HG03439 (cell line): ENCODE data around the gene TREM1.
"Not testable (repeated sequence)": the region's sequence is repeated elsewhere in the genome, so short reads cannot be mapped to it uniquely, and the experiment has no call there.

Source experiments
- ATAC-seq: cut with Tn5 transposase; IDR thresholded peaks from one replicate; pipeline ENCODE4 v1.9.1; 2021; ENCODE audit warnings: mild to moderate bottlenecking, moderate library complexity; ENCODE audit not compliant: unreplicated experiment

Gene TREM1

GRCh38 chr6:41262401-41262800, 24.1 kb downstream of the TREM1 start:
- ATAC-seq = no peak

- ATAC-seq = no peak
These were observed 28.3 kb downstream of the TREM1 start for GRCh38 chr6:41258196-41258493.

DNA sequence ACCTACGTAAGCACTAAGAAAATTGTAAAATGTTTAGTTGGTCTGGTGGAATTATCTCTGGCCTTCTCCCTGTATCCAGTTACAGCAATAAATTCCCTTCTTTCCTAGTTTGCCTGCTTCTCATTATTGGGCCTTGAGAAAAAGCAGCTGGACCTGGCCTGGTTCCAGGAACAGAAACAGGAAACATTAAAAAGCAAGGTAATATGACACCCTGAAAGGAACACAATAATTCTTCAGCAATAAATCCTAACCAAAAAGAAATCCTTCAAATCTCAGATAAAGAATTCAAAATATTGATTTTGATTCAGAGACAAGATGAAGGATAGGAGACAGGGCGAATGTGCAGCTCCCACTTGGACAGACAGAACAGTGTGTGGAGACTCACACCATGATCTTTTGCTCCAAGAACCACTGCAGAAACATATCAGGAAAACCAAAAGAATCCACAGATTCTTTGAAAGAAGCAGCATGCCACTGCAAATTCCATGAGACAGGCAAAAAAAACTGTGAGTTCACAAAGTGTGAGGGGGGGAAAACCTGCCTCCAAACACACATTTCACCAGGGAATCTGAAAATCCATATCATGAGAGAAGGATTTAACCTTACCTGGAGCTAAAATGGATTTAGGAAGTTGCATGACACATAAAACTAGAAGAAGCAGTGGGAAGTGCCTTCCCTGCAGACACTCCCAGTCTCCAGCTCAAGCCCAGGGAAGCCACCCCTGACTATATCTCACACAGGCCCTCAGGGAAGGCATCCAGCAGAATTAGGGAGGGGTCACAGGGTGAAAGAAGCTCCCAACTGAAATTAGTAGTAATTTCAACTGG, 28.9 kb downstream of the TREM1 start:
- ATAC-seq = no peak

DNA sequence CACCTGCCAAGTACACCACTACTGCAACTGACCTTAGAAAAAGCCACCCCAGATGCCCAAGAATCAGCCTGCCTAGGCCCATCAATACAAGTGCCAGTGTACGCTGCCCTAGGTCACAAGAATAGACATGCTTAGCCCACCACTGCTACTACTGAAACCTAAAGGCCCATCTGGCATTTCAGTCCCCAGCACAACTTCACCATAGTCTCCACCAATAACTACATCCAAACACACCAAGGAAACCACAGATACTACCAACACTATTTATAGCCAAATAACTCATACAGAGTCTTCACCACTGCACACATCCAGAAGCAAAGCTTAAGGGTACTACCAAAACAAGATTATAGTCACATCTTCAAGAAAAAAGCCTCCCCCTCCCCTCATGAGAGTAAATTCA, 30.1 kb downstream of the TREM1 start:
- peak; percentile 66 for ATAC-seq

GRCh38 chr6:41255638-41256246, 30.7 kb downstream of the TREM1 start:
- ATAC-seq = no peak

DNA sequence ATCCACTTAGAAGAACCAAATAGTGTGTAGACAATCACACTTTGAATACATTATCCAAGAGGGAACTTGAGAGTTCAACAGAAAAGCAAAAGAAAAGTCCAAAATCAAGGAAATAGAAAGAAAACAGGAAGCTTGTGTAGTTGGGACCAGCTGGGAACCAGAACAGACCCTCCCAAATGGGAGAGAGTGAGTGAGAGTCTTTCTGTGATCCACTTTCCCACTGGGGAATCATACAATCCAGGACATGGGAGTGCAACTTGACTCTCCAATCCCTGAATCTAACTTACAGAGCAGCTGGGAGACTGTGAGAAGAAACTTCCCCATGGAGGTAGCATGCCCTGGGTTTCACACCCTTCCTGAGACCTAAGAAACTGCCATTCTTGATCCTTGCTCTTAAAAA, 31.4 kb downstream of the TREM1 start:
- ATAC-seq = no peak

GRCh38 chr6:41252401-41253169, 33.9 kb downstream of the TREM1 start:
- ATAC-seq = no peak

DNA sequence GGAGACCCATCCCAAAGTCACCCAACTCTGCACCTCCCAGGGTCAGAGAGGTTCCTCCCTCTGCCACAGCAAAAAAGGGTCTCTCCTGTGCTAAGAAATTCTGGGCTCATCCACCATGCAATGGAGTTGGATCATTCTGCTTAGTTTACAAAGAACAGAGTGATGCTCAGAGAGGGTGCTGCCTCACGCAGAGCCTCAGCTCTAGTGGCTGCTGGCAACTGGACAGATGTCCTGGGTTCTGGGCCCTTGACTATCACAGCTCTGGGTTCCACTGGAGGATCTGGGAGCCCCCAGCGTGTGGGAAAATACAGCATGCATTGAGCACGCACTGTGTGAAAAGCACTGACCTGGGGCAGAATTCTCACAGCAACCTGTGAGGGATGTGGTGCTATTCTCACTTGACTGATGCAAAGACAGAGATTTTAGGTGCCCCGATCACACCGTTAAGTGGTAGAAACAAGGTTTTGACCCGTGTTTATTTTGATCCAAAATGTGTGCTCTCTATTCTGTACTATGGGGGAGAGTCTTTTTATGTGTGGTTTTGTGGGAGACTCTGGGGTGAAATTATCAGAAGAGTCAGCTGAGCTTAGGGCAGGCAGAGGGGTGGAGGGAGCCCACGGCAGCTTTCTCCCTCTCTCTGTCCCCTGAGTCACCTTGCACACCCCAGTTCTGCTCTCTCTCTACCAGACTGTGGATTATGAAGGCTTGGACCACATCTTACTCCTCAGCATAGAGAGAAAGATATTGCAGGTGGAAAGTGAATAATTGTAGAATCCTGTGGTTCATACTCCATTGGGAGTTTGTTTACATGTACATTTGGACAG, 38.4 kb downstream of the TREM1 start:
- ATAC-seq = no peak

GRCh38 chr6:41247288-41247865, 39.1 kb downstream of the TREM1 start:
- no peak for ATAC-seq

DNA sequence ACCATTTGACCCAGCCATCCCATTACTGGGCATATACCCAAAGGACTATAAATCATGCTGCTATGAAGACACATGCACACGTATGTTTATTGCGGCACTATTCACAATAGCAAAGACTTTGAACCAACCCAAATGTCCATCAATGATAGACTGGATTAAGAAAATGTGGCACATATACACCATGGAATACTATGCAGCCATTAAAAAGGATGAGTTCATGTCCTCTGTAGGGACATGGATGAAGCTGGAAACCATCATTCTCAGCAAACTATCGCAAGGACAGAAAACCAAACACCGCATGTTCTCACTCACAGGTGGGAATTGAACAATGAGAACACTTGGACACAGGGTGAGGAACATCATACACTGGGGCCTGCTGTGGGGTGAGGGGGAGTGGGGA, 40.0 kb downstream of the TREM1 start:
- not testable (repeated sequence) for ATAC-seq

GRCh38 chr6:41239467-41240159, 46.9 kb downstream of the TREM1 start:
- ATAC-seq = no peak

DNA sequence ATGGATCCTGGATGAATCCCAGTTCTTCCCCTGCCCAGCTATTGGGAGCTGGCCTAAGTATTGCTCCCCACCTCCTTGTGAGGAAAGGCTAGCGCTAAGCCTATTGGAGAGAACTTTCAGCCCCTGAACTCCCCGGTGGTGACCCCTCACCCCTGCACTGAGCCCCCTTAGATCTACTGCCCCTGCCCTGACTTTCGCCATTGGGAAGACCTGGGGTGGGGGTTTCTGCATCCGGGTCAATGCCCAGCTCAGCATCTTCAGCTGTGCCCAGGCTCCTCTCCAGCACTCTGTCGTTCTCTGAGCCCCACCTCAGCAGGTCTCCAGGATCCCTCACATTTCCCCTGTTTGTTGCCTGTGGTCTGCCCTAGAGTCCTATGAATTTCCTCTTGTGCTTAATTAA, 49.4 kb downstream of the TREM1 start:
- no peak for ATAC-seq

DNA sequence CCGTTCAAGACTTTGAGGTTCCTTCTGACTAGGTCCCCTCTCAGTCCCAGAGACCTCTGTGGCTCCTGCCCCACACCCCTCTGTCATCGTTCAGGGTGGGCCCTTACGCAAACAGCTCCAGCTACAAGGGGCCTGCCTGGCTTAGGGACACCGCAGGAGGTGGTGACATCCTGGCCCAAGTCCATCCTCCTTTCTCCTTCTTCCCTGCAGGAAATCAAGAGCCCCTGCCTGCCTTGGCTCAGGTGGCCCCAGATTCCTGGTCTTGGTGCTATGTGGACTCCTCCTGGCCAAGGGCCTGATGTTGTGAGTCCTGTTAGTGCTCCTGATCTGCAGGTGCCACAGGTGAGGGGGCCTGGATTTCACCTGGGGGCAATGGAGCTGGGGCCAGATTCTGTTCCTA, 50.2 kb downstream of the TREM1 start:
- ATAC-seq = no peak

GRCh38 chr6:41232667-41233066, 53.8 kb downstream of the TREM1 start:
- ATAC-seq = no peak

- no peak for ATAC-seq
These were observed 55.2 kb downstream of the TREM1 start for GRCh38 chr6:41231246-41231645.

DNA sequence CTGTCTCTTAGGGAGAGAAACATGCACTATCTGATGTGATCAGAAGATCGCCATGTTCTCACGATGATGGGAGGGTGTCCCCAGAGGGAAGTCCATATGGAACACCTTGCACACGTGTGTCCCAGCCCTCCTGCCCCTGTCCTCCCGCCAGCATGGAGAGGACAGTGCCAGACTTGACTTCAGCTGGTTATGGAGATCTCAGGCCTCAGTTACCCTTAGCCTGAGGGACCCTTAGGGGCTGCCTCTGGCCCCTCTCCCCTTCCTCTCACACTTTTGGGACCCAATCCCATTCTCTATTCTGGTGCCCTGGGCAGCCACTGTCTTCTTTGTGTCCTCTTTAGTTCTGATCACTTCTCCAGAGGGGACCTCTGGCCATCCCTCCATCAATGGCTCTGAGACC, 56.8 kb downstream of the TREM1 start:
- no peak for ATAC-seq

- ATAC-seq = no peak
These were observed 57.9 kb downstream of the TREM1 start for GRCh38 chr6:41228616-41229015.

GRCh38 chr6:41228096-41228495, 58.4 kb downstream of the TREM1 start, which contains the start of gene TREML4:
Gene TREML4, plus strand, starts transcription at chr6:41228349. Its CDS starts 79 bp downstream, at chr6:41228428.
- ATAC-seq = no peak

DNA sequence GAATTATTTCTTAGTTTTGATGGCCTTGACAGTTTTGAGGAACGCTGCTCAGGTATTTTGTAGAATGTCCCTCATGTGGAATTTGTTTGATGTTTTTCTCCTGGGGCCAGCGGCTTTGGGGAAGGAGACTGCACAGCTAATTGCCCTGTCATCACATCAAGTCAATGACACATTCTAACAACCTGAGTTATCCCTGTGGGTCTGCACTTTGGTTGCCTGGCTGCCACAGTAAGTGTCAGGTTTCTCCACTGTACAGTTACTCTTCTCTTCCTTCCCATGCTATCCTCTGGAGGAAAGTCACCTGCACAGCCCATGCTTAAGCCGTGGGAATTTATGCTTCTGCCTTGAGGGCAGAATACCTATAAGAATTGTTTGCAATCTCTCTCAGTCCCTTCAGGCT, 59.7 kb downstream of the TREM1 start:
- no peak for ATAC-seq

GRCh38 chr6:41224800-41225199, 61.7 kb downstream of the TREM1 start:
- no peak for ATAC-seq
